WTC11 (cell line): ENCODE measurements around the gene HMCN1. TPM values are rescaled to one million over a fixed set of nuclear protein-coding genes. Genes with fewer than 3 reads are reported as not detected.

Experiments used
- ATAC-seq: fragments of 200-7000 bp; cut with Tn5 transposase; 2 replicates; pipeline ENCODE4 v1.10.0; 2021; ENCODE audit warnings: mild to moderate bottlenecking, moderate library complexity
- CTCF ChIA-PET: fragments of 300-600 bp; sonication (Branson Sonifier 250); formaldehyde crosslinking; loops from one replicate; lab custom pipeline; 2021; ENCODE audit warnings: antibody characterized with exemption; lab: Charles Lee
- POLR2A ChIA-PET: fragments of 350-600 bp; sonication (Branson Sonifier 250); formaldehyde crosslinking; loops from one replicate; lab custom pipeline; 2021; ENCODE audit warnings: antibody characterized with exemption; lab: Charles Lee
- DNase-seq: peaks from one replicate; pipeline ENCODE4 v3.0.0; 2021; ENCODE audit warnings: low spot score
- H3K27ac Mint-ChIP-seq: 2 replicates; pipeline ENCODE4 v1.8.0; 2021; ENCODE audit warnings: mixed read lengths
- H3K27me3 Mint-ChIP-seq: 2 replicates; pipeline ENCODE4 v1.8.0; 2021; ENCODE audit warnings: low read depth, mild to moderate bottlenecking, moderate library complexity, mixed read lengths
- H3K36me3 Mint-ChIP-seq: 2 replicates; pipeline ENCODE4 v1.8.0; 2021; ENCODE audit warnings: mixed read lengths
- H3K4me1 Mint-ChIP-seq: 2 replicates; pipeline ENCODE4 v1.8.0; 2022; ENCODE audit warnings: mixed read lengths
- H3K4me3 Mint-ChIP-seq: 2 replicates; pipeline ENCODE4 v1.8.0; 2021; ENCODE audit warnings: mild to moderate bottlenecking, moderate library complexity, mixed read lengths
- H3K9me3 Mint-ChIP-seq: 2 replicates; pipeline ENCODE4 v1.8.0; 2021; ENCODE audit warnings: mixed read lengths
- NFATC4 ChIP-seq: fragments of 250-450 bp; sonication (Bioruptor Pico); IDR thresholded peaks from 2 replicates; pipeline ENCODE4 v1.9.0; 2021; ENCODE audit warnings: mild to moderate bottlenecking
- NR2C2 ChIP-seq: sonication (generic); formaldehyde crosslinking; IDR thresholded peaks from 2 replicates; pipeline ENCODE4 v1.8.0; 2022; ENCODE audit warnings: mild to moderate bottlenecking, missing genetic modification reagents
- TEAD1 ChIP-seq: sonication (generic); formaldehyde crosslinking; IDR thresholded peaks from 2 replicates; pipeline ENCODE4 v1.8.0; 2022; ENCODE audit warnings: mild to moderate bottlenecking, missing genetic modification reagents
- ZNF423 ChIP-seq: fragments of 250-450 bp; sonication (Bioruptor Pico); IDR thresholded peaks from 2 replicates; pipeline ENCODE4 v2.1.2; 2022; ENCODE audit warnings: mild to moderate bottlenecking, moderate library complexity
- total RNA-seq: library from RNA; stranded (reverse); gene quantifications from 3 replicates; pipeline ENCODE4 v1.2.3, GENCODE V29; 2021
- TF ChIP-seq, protein P1 (sequence below): sonication (generic); formaldehyde crosslinking; IDR thresholded peaks from 2 replicates; pipeline ENCODE4 v1.8.0; 2023; ENCODE audit warnings: mild to moderate bottlenecking, missing genetic modification reagents
- TF ChIP-seq, protein P2 (sequence below): fragments of 250-450 bp; sonication (Bioruptor Pico); conservative IDR thresholded peaks from 2 replicates; pipeline ENCODE4 v1.9.0; 2021; ENCODE audit warnings: mild to moderate bottlenecking
- TF ChIP-seq, protein P3 (sequence below): sonication (generic); formaldehyde crosslinking; IDR thresholded peaks from 2 replicates; pipeline ENCODE4 v1.8.1; 2022; ENCODE audit warnings: low read depth, mild to moderate bottlenecking, moderate library complexity, missing genetic modification reagents, borderline replicate concordance
- TF ChIP-seq, protein P4 (sequence below): sonication (generic); formaldehyde crosslinking; IDR thresholded peaks from 2 replicates; pipeline ENCODE4 v1.8.0; 2022; ENCODE audit warnings: mild to moderate bottlenecking, missing genetic modification reagents
- TF ChIP-seq, protein P5 (sequence below): fragments of 250-450 bp; sonication (Bioruptor Pico); IDR thresholded peaks from 2 replicates; pipeline ENCODE4 v1.9.0; 2021; ENCODE audit warnings: mild to moderate bottlenecking, borderline replicate concordance
- TF ChIP-seq, protein P6 (sequence below): sonication (generic); formaldehyde crosslinking; IDR thresholded peaks from 2 replicates; pipeline ENCODE4 v1.8.0; 2023; ENCODE audit warnings: missing genetic modification reagents, mild to moderate bottlenecking, borderline replicate concordance
- TF ChIP-seq, protein P7 (sequence below): fragments of 250-450 bp; sonication (Bioruptor Pico); IDR thresholded peaks from 2 replicates; pipeline ENCODE4 v1.9.0; 2021; ENCODE audit warnings: mild to moderate bottlenecking
- TF ChIP-seq, protein P8 (sequence below): sonication (generic); formaldehyde crosslinking; IDR thresholded peaks from 2 replicates; pipeline ENCODE4 v1.8.0; 2022; ENCODE audit warnings: mild to moderate bottlenecking, missing genetic modification reagents
- TF ChIP-seq, protein P9 (sequence below): sonication (generic); formaldehyde crosslinking; IDR thresholded peaks from 2 replicates; pipeline ENCODE4 v1.8.1; 2023; ENCODE audit warnings: mild to moderate bottlenecking, missing genetic modification reagents, moderate library complexity

Gene HMCN1
- total RNA-seq, 1 experiment from 2014 or later = 5.6 TPM

DNA sequence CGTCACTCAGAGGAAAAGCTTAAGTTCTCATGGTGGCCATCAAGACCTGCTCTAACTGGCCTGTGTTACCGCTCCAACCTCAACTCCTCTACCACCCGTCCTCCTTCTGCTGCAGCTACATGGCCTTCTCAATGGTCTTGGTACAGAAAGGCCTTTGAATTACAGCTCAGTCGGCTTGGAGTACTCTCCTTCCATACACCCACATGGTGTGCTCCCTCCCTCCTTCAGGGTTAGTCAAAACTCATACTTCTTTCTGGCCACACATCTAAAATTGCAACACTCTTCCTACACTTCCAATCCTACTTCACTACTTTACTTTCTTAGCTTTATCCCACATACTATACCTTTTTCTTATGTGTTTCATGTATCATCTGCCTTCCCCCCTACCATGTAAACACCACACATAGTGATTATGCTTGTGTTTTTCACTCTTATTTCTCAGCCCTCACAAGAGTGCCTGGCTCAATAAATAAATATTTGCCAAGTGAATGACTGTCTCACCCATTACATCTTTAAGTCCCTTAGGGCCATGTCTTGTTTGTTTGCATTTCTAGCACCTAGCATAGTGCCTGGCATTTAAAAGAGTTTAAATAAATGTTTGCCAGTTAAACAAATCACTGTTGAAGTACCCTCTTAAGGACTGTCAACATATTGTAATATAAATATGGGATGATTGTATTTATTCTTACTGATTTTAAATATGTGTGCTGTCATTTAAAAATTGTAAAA lies 37.6 kb upstream of the HMCN1 start:
- CTCF ChIA-PET = interaction anchor here (1.2 to 1.4 kb wide), 3 partner anchors 16 to 100 kb away, joined by 4 to 8 read pairs (median 5); partner anchors contain the start of gene HMCN1
- H3K4me1 Mint-ChIP-seq = peaks cover 28% of the 10 kb centered on the region
- no peaks in the 10 kb centered on the region for H3K36me3 Mint-ChIP-seq
- H3K4me3 Mint-ChIP-seq = no peak overlapping the region
- peaks cover 34% of the 10 kb centered on the region for H3K27me3 Mint-ChIP-seq
- ATAC-seq = no peak
- POLR2A ChIA-PET = no interaction called here
- H3K27ac Mint-ChIP-seq = no peak overlapping the region
- H3K9me3 Mint-ChIP-seq = no peaks in the 10 kb centered on the region
- no peak for DNase-seq
- TF ChIP-seq, protein P1, sequence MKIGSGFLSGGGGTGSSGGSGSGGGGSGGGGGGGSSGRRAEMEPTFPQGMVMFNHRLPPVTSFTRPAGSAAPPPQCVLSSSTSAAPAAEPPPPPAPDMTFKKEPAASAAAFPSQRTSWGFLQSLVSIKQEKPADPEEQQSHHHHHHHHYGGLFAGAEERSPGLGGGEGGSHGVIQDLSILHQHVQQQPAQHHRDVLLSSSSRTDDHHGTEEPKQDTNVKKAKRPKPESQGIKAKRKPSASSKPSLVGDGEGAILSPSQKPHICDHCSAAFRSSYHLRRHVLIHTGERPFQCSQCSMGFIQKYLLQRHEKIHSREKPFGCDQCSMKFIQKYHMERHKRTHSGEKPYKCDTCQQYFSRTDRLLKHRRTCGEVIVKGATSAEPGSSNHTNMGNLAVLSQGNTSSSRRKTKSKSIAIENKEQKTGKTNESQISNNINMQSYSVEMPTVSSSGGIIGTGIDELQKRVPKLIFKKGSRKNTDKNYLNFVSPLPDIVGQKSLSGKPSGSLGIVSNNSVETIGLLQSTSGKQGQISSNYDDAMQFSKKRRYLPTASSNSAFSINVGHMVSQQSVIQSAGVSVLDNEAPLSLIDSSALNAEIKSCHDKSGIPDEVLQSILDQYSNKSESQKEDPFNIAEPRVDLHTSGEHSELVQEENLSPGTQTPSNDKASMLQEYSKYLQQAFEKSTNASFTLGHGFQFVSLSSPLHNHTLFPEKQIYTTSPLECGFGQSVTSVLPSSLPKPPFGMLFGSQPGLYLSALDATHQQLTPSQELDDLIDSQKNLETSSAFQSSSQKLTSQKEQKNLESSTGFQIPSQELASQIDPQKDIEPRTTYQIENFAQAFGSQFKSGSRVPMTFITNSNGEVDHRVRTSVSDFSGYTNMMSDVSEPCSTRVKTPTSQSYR (CRISPR knock-in tag) = no peak
- TF ChIP-seq, protein P2, sequence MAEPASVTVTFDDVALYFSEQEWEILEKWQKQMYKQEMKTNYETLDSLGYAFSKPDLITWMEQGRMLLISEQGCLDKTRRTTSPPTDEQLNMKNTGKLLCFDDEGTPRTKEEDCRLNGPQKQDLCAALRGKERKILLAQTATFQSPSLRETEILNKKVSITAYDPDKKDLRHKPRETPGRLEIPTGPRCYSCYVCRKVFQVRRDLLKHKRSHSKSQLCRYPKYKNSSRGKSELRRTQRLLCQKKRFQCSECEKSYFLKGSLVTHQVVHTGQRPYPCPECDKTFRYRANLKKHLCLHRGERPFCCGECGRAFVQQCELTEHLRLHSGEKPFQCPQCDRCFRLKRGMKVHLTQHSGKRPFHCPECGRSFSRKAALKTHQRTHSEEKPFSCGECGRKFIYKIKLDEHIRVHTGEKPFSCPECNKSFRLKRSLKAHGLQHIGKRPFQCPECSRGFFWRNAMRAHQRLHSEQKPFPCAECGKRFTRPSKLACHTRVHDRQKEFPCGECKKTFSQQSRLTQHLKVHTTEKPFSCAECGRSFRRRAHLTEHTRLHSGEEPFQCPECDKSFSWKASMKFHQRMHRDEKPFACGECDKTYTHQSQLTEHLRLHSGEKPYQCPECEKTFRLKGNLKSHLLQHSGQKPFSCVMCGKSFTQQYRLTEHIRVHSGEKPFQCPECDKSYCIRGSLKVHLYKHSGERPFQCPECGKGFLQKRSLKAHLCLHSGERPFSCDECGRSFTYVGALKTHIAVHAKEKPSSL = no peak
- TF ChIP-seq, protein P3, sequence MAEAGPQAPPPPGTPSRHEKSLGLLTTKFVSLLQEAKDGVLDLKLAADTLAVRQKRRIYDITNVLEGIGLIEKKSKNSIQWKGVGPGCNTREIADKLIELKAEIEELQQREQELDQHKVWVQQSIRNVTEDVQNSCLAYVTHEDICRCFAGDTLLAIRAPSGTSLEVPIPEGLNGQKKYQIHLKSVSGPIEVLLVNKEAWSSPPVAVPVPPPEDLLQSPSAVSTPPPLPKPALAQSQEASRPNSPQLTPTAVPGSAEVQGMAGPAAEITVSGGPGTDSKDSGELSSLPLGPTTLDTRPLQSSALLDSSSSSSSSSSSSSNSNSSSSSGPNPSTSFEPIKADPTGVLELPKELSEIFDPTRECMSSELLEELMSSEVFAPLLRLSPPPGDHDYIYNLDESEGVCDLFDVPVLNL (CRISPR knock-in tag) = no peak
- TF ChIP-seq, protein P4, sequence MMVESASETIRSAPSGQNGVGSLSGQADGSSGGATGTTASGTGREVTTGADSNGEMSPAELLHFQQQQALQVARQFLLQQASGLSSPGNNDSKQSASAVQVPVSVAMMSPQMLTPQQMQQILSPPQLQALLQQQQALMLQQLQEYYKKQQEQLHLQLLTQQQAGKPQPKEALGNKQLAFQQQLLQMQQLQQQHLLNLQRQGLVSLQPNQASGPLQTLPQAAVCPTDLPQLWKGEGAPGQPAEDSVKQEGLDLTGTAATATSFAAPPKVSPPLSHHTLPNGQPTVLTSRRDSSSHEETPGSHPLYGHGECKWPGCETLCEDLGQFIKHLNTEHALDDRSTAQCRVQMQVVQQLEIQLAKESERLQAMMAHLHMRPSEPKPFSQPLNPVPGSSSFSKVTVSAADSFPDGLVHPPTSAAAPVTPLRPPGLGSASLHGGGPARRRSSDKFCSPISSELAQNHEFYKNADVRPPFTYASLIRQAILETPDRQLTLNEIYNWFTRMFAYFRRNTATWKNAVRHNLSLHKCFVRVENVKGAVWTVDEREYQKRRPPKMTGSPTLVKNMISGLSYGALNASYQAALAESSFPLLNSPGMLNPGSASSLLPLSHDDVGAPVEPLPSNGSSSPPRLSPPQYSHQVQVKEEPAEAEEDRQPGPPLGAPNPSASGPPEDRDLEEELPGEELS (CRISPR knock-in tag) = no peak
- TF ChIP-seq NR2C2 (CRISPR knock-in tag) = no peak
- no peak for TF ChIP-seq NFATC4
- no peak for TF ChIP-seq TEAD1 (CRISPR knock-in tag)
- TF ChIP-seq, protein P5, sequence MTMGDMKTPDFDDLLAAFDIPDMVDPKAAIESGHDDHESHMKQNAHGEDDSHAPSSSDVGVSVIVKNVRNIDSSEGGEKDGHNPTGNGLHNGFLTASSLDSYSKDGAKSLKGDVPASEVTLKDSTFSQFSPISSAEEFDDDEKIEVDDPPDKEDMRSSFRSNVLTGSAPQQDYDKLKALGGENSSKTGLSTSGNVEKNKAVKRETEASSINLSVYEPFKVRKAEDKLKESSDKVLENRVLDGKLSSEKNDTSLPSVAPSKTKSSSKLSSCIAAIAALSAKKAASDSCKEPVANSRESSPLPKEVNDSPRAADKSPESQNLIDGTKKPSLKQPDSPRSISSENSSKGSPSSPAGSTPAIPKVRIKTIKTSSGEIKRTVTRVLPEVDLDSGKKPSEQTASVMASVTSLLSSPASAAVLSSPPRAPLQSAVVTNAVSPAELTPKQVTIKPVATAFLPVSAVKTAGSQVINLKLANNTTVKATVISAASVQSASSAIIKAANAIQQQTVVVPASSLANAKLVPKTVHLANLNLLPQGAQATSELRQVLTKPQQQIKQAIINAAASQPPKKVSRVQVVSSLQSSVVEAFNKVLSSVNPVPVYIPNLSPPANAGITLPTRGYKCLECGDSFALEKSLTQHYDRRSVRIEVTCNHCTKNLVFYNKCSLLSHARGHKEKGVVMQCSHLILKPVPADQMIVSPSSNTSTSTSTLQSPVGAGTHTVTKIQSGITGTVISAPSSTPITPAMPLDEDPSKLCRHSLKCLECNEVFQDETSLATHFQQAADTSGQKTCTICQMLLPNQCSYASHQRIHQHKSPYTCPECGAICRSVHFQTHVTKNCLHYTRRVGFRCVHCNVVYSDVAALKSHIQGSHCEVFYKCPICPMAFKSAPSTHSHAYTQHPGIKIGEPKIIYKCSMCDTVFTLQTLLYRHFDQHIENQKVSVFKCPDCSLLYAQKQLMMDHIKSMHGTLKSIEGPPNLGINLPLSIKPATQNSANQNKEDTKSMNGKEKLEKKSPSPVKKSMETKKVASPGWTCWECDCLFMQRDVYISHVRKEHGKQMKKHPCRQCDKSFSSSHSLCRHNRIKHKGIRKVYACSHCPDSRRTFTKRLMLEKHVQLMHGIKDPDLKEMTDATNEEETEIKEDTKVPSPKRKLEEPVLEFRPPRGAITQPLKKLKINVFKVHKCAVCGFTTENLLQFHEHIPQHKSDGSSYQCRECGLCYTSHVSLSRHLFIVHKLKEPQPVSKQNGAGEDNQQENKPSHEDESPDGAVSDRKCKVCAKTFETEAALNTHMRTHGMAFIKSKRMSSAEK = no peak
- TF ChIP-seq, protein P6, sequence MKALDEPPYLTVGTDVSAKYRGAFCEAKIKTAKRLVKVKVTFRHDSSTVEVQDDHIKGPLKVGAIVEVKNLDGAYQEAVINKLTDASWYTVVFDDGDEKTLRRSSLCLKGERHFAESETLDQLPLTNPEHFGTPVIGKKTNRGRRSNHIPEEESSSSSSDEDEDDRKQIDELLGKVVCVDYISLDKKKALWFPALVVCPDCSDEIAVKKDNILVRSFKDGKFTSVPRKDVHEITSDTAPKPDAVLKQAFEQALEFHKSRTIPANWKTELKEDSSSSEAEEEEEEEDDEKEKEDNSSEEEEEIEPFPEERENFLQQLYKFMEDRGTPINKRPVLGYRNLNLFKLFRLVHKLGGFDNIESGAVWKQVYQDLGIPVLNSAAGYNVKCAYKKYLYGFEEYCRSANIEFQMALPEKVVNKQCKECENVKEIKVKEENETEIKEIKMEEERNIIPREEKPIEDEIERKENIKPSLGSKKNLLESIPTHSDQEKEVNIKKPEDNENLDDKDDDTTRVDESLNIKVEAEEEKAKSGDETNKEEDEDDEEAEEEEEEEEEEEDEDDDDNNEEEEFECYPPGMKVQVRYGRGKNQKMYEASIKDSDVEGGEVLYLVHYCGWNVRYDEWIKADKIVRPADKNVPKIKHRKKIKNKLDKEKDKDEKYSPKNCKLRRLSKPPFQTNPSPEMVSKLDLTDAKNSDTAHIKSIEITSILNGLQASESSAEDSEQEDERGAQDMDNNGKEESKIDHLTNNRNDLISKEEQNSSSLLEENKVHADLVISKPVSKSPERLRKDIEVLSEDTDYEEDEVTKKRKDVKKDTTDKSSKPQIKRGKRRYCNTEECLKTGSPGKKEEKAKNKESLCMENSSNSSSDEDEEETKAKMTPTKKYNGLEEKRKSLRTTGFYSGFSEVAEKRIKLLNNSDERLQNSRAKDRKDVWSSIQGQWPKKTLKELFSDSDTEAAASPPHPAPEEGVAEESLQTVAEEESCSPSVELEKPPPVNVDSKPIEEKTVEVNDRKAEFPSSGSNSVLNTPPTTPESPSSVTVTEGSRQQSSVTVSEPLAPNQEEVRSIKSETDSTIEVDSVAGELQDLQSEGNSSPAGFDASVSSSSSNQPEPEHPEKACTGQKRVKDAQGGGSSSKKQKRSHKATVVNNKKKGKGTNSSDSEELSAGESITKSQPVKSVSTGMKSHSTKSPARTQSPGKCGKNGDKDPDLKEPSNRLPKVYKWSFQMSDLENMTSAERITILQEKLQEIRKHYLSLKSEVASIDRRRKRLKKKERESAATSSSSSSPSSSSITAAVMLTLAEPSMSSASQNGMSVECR (CRISPR knock-in tag) = no peak
- TF ChIP-seq ZNF423 (CRISPR knock-in tag) = no peak
- TF ChIP-seq, protein P7, sequence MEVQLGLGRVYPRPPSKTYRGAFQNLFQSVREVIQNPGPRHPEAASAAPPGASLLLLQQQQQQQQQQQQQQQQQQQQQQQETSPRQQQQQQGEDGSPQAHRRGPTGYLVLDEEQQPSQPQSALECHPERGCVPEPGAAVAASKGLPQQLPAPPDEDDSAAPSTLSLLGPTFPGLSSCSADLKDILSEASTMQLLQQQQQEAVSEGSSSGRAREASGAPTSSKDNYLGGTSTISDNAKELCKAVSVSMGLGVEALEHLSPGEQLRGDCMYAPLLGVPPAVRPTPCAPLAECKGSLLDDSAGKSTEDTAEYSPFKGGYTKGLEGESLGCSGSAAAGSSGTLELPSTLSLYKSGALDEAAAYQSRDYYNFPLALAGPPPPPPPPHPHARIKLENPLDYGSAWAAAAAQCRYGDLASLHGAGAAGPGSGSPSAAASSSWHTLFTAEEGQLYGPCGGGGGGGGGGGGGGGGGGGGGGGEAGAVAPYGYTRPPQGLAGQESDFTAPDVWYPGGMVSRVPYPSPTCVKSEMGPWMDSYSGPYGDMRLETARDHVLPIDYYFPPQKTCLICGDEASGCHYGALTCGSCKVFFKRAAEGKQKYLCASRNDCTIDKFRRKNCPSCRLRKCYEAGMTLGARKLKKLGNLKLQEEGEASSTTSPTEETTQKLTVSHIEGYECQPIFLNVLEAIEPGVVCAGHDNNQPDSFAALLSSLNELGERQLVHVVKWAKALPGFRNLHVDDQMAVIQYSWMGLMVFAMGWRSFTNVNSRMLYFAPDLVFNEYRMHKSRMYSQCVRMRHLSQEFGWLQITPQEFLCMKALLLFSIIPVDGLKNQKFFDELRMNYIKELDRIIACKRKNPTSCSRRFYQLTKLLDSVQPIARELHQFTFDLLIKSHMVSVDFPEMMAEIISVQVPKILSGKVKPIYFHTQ (CRISPR knock-in tag) = no peak
- TF ChIP-seq, protein P8, sequence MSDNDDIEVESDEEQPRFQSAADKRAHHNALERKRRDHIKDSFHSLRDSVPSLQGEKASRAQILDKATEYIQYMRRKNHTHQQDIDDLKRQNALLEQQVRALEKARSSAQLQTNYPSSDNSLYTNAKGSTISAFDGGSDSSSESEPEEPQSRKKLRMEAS (CRISPR knock-in tag) = no peak
- TF ChIP-seq, protein P9, sequence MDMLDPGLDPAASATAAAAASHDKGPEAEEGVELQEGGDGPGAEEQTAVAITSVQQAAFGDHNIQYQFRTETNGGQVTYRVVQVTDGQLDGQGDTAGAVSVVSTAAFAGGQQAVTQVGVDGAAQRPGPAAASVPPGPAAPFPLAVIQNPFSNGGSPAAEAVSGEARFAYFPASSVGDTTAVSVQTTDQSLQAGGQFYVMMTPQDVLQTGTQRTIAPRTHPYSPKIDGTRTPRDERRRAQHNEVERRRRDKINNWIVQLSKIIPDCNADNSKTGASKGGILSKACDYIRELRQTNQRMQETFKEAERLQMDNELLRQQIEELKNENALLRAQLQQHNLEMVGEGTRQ = no peak
